Measurements from ENCODE around the gene CBY3.

DNA sequence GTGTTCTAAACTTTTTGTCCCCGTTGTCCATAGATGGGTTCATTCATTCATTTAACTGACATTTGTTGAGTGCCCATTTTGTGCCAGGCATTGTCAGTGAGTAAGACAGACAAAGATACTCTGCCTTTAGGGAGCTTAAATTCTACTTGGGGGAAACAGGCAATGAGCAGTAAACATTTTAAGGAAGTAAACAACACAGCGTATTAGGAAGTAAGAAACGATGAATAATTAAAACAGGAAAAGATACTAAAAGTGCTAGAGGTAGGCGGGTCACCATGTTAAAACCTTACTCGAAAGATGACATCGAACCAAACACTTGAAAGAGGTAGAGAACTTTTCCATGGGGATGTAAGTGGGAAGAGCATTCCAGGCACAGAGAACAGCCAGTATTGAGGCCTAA is 46.3 kb upstream of the CBY3 start:
- no peak for TF ChIP-seq POLR2A (IDR thresholded peaks at IDR 0.05)
- TF ChIP-seq, protein P1, sequence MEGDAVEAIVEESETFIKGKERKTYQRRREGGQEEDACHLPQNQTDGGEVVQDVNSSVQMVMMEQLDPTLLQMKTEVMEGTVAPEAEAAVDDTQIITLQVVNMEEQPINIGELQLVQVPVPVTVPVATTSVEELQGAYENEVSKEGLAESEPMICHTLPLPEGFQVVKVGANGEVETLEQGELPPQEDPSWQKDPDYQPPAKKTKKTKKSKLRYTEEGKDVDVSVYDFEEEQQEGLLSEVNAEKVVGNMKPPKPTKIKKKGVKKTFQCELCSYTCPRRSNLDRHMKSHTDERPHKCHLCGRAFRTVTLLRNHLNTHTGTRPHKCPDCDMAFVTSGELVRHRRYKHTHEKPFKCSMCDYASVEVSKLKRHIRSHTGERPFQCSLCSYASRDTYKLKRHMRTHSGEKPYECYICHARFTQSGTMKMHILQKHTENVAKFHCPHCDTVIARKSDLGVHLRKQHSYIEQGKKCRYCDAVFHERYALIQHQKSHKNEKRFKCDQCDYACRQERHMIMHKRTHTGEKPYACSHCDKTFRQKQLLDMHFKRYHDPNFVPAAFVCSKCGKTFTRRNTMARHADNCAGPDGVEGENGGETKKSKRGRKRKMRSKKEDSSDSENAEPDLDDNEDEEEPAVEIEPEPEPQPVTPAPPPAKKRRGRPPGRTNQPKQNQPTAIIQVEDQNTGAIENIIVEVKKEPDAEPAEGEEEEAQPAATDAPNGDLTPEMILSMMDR (IDR thresholded peaks at IDR 0.05): no peak
